DOHH2 (cell line): ENCODE results near the gene SKIL.

ENCODE experiments used
- CTCF ChIP-seq: fragments of 200-600 bp; sonication (generic); IDR thresholded peaks from one replicate; pipeline ENCODE4 v1.5.1; 2014; ENCODE audit warnings: antibody characterized with exemption, mild to moderate bottlenecking, low read depth, low read length; ENCODE audit not compliant: poor library complexity, severe bottlenecking
- EZH2phosphoT487 ChIP-seq: fragments of 200-600 bp; sonication (generic); IDR thresholded peaks from 2 replicates; pipeline ENCODE4 v1.6.1; 2017; ENCODE audit warnings: borderline replicate concordance, mild to moderate bottlenecking, antibody characterized with exemption, low read length, moderate library complexity, mixed read lengths

- TF ChIP-seq CTCF (no peak), EZH2phosphoT487 (no peak)
Measured at GRCh38 chr3:170356596-170357175, 829 bp upstream of the SKIL start.
